GM12875 (cell line): ENCODE measurements around the gene GRIK2.

Experiments
- H3K4me3 ChIP-seq: one replicate; pipeline ENCODE4 v1.5.1; 2011; ENCODE audit warnings: low read depth, low read length, control low read depth
- TF ChIP-seq, protein P1 (sequence below): IDR thresholded peaks from 2 replicates; pipeline ENCODE4 v1.5.1; 2011; ENCODE audit warnings: low read depth, mild to moderate bottlenecking, control low read depth, inconsistent platforms, low read length, moderate library complexity, borderline replicate concordance; ENCODE audit not compliant: insufficient read depth

The GRIK2 gene

DNA sequence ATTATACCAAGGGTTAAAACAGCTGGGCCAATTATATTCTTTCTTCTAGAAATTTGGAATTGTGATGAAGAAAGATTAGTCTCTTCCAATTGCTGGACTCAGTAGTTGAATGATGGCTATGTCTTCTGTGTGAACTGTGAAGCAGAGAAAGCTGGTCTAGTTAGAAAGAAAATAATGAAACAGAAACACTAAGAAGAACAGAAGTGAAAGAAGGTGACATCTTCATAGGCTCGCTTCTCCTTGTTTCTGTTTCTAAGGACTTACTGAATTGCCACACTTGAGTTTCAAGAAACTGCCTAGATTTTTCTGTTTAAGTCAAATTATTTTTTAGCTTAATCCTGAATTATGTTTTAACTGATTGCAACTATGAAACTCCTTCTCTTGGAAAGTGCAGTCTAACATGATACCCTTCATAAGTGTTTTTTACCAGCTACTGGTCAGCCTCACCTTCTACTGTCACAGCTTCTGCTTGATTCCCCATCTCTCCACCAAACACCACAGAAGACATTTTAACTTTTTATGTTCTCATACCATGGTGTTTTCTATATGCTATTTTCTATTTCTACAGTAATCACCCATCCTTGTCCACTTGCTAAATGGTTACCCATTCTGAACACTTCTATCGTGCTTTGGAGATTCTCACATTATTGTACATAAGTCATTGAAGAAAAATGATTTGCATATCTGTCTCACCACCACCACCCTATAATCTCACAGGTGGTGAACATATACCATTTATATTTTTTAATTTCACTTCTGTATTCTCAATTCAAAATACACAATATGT, 268.8 kb downstream of the GRIK2 start:
- TF ChIP-seq, protein P1, sequence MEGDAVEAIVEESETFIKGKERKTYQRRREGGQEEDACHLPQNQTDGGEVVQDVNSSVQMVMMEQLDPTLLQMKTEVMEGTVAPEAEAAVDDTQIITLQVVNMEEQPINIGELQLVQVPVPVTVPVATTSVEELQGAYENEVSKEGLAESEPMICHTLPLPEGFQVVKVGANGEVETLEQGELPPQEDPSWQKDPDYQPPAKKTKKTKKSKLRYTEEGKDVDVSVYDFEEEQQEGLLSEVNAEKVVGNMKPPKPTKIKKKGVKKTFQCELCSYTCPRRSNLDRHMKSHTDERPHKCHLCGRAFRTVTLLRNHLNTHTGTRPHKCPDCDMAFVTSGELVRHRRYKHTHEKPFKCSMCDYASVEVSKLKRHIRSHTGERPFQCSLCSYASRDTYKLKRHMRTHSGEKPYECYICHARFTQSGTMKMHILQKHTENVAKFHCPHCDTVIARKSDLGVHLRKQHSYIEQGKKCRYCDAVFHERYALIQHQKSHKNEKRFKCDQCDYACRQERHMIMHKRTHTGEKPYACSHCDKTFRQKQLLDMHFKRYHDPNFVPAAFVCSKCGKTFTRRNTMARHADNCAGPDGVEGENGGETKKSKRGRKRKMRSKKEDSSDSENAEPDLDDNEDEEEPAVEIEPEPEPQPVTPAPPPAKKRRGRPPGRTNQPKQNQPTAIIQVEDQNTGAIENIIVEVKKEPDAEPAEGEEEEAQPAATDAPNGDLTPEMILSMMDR = no peak
- H3K4me3 ChIP-seq = no peak overlapping the region

DNA sequence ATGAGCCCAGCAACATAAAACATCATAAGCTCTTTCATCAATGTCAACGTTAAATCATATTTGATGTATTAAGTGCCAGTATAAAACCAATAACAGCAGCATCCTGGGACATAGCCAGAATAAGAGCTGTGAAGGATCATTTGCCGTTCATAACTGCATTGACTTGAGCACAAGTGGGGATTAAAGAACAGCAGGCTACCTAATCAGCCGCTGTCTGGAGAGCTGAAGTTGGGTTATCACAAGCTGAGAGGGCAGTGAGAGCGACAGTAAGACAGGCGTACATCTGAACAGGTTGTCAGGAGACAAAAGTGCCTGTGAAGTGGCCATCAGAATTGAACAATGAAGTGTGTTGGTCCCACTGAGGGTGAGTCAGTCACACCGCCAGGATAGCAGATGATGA, 269.6 kb downstream of the GRIK2 start:
- TF ChIP-seq, protein P1 = no peak
- no peak overlapping the region for H3K4me3 ChIP-seq

DNA sequence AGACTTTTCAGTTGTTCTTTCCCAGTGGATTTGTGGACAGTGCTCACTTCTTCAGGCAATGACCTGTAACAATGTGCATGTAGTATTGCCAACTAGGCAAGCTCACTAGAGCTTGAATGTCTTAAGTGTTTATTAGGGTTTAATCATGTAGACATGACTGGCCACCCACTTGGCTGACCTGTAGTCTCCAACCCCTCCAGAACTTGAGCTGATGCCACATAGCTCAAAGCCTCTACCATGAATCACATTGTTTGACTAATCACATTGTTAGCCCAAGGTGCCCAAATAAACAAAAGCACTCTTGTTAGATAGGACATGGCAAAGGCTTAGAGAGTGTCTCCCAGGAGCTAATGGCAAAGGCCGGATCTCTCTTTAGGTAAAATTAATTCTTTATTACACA, 272.7 kb downstream of the GRIK2 start:
- TF ChIP-seq, protein P1 = no peak
- H3K4me3 ChIP-seq = no peak overlapping the region

DNA sequence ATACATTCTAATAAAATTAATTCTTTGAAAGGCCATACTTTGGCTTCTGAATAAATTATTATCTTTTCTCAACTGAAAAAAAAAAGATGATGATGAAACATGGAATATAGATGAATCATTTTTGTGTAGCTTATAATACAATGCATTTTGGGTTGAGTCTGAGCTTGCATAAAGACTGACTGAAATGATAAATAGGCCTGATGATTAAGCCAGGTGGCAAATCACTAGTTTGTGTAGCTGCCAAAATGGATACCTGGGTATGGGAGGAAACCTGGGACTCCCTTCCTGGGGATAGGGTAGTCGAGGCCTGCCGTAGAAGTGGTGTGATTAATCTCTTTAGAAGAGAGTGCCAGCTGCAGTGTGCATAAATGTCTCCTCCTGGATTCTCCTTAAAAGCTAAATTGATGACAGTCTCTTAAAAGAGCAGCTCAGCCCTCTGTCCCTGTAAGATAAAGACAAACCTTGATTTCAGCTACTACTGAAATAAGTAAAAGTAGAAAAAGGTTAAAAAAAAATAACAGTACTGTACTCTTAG, 275.1 kb downstream of the GRIK2 start:
- TF ChIP-seq, protein P1 = no peak
- no peak overlapping the region for H3K4me3 ChIP-seq

DNA sequence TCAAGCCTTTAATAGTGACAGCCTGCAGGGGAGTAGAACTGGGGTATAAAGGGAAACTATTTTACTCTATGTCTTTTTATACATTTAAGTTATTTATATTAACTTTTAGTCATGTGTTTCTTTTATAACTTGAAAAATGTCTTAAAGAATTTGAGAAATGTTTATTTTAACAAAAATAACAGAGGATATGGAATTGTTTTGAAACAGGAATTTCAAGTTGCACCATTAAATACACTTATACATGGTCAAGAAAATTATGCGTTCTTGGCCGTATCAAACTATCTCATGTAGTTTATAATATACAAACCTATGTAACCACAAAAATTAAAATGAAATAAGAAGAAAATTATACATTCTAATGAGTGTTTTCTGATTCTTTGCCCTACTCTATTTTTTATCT, 282.7 kb downstream of the GRIK2 start:
- no peak overlapping the region for H3K4me3 ChIP-seq
- TF ChIP-seq, protein P1 = no peak

DNA sequence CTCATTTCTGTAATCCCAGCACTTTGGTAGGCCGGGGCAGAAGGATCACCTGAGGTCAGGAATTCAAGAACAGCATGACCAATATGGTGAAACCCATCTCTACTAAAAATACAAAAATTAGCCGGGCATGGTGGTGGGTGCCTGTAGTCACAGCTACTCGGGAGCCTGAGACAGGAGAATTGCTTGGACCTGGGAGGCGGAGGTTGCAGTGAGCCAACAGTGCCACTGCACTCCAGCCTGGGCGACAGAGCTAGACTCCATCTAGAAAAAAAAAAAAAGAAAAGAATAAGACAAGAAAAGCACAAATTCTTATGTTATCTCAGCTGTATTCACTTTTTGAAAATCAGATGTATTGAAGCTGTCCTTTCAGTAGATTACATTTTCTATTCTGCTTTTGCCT, 289.4 kb downstream of the GRIK2 start:
- H3K4me3 ChIP-seq = no peak overlapping the region
- TF ChIP-seq, protein P1 = no peak

DNA sequence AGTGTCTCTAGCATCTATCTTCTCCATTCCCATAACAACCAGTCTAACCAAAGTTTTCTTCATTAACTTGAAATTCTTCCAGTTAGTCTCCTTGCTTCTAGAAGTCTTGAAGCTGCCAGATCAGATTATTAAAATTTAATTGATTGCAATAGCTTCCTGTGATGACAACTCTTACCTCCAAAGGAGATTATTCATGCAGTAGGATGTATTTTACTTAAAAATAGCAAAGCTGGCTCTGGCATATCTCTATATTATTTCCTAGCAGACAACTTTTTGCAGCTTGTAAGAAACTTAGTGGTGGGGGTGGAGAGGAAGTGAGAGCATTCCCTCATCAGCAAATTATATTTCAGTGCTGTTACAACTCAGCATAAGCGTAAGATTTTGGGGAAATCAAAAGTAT, 290.4 kb downstream of the GRIK2 start:
- H3K4me3 ChIP-seq = no peak overlapping the region
- TF ChIP-seq, protein P1 = no peak
